HG03469 (cell line): ENCODE results near the gene THSD8.
"Not testable (repeated sequence)": the region's sequence is repeated elsewhere in the genome, so short reads cannot be mapped to it uniquely, and the experiment has no call there.

Experiments used
- ATAC-seq: cut with Tn5 transposase; IDR thresholded peaks from one replicate; pipeline ENCODE4 v1.9.1; 2021; ENCODE audit warnings: mild to moderate bottlenecking, moderate library complexity, moderate number of reproducible peaks; ENCODE audit not compliant: unreplicated experiment

THSD8 gene

DNA sequence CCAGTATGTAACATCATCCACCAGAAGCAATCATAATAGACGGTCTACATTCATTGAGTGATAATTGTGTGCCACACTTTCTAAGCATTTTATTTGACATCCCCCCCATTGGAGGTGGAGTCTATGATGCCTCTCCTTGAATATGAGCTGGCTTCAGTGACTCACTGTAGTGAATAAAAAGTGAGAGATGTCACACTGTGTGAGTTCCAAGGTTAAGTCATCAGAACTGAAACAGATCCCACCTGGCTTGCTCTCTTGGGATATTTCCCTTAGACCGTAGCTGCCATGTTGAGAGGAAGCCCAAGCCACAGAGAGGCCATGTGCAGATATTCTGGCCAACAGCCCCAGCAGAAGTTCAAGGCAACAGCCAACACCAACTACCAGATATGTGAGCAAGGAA lies 19.9 kb downstream of the THSD8 start:
- ATAC-seq = no peak

- ATAC-seq = no peak
Measured at GRCh38 chr19:12825254-12826131, 23.6 kb downstream of the THSD8 start.

DNA sequence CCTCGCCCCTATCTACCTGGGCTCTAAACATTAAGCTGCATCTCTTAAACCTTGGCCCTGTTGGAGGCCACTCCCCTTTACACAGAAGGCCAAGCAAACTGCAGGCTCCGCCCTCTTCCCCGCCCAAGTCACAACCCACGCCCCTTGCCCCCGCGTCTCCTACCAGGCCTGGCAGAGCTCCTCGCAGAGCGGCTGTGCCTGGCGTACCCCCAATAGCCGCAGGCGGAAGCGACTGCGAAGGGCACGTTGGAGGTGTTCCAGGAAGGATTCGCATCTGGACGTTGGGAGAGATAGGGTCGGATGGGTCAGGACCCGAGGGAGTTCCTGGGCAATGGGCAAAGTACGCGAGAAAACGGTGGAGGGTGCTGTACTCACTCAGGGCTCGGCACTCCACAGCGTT lies 26.6 kb downstream of the THSD8 start:
- no peak for ATAC-seq

- no peak for ATAC-seq
Measured at GRCh38 chr19:12833418-12833737, 31.5 kb downstream of the THSD8 start.

DNA sequence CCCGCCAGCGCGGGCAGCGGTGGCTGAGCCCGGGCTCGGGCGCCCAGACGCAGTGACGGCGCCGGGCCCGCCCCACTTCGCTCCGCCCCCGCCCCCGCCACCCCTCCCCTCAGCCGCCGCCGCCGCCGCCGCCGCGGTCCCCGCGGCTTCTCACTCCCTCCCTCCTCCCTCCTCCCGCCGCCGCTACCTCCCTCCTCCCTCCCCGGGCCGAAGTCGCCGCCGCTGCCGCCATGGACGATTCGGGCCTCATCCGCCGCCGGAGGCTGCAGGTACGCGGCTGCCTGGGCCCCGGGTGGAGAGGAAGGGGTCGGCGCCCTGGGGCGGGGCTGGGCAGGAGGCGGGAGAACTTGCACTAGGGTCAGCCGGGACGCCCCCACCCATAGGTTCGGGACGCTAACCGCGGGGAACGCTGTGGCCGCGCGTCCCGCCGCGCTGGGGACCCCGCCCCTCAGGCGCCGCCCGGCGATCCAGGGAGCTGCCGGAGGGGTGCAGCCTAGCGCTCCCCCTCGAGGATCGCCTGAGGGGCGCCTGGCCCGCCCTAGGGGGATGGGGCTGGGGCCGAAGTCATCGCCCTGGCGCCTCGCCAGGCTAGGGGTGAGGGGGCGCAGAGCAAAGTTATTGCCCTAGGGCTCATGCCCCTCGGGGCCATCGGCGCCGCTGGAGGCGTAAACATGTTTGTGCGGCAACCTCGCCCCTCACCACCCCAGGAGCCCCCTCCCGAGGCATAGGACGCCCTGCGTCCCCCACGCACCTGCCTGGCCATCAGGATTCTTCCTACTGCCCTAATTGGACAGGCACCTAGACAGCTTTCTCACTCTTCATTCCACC lies 32.1 kb downstream of the THSD8 start:
- no peak for ATAC-seq

DNA sequence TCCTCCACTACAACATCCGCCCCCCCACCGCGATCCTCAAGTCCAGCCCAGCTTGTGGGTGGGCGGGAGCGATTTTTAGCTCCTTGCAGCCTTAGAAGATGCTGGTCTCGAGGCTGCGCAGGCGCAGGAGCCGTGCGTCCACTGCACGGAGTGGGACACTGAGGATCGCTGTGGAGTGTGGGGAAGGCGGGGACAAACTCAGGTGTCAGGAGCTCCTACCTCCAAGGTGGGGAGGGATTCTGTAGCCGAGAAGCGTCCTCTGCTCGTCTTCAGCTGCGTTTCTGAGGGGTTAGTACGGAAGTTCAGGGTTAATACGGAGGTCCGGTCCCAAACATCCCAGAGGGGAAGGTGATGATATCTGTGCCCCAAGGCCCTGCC lies 32.7 kb downstream of the THSD8 start, which contains the start of gene RTBDN:
TSS of gene RTBDN (minus strand) at position 14 of the 378 bp plus-strand sequence. CDS start 4,600 bp downstream, outside the sequence.
- no peak for ATAC-seq

GRCh38 chr19:12834976-12835757 lies 33.3 kb downstream of the THSD8 start:
- no peak for ATAC-seq

DNA sequence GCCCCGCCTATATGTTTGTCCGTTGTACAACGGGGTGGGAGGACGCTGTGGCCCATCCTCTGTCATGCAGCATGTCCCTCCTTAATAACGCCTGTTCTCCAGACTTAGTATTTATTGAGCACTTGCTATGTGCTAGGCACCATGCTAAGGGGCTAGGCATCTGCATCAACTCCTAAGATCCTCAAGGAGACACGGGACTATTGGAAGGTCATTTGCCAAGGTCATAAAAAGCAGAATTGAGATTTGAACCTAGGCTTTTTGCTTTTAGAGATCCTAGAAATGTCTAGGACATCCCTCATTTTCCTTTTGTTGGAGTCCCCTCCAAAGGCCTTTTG lies 34.6 kb downstream of the THSD8 start:
- ATAC-seq = no peak

DNA sequence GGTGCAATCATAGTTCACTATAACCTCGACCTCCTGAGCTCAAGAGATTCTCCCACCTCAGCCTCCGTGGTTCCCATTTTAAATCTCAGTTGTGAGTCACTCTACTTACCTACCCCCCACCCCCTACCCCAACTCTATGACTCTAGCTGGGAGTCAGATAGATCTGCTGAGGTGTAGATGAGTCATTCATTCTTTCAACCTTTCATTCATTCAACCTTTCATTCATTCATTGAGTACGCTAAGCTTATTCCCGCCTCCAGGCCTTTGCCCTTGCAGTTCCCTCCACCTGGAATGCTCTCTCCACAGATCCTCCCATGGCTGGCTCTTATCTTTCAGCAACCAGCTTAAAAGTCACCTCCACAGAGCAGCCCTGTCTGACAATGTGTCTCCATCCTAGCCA lies 35.4 kb downstream of the THSD8 start:
- no peak for ATAC-seq

- ATAC-seq = no peak
Measured at GRCh38 chr19:12838182-12838885, 36.5 kb downstream of the THSD8 start, which contains the start of gene MAST1. Gene MAST1, plus strand, starts transcription at chr19:12838515. Its CDS starts 58 bp downstream, at chr19:12838573.

DNA sequence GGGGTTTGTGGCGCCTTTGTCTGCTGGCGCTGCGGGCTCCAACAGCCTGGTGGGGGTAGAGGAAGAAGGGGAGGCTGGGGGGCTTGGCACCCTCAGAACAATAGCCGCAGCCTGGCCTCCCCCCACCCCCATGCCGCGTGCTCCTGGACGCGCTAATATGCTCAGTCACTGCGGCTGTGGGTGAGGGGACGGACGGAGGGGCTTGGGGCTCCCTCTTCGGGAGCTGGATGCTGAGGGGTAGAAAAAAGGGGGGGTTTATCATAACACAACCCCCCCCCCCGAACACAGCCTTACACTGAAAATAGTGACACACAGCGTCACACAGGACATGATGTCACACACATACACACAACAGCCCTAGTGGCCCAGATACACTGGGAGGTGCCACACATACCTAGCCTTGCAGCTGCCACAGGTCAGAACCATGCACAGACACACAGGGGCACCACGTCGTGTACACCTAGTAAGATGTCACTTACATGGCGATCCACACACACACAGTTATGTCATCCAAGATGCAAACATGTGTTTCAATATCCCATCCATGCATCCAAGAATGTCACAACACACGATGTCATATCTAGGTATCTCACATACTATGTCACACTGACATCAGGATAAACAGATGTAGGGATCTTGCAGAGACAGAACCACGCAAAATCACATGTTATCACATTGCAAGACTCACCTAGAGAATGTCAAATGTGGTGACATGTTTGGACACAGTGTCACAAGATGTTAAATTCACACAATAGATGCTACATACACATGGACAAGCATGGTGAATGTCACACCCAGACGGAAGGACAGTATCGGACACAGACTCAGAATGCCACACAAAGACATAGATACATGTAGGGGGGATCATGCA lies 37.3 kb downstream of the THSD8 start:
- no peak for ATAC-seq

DNA sequence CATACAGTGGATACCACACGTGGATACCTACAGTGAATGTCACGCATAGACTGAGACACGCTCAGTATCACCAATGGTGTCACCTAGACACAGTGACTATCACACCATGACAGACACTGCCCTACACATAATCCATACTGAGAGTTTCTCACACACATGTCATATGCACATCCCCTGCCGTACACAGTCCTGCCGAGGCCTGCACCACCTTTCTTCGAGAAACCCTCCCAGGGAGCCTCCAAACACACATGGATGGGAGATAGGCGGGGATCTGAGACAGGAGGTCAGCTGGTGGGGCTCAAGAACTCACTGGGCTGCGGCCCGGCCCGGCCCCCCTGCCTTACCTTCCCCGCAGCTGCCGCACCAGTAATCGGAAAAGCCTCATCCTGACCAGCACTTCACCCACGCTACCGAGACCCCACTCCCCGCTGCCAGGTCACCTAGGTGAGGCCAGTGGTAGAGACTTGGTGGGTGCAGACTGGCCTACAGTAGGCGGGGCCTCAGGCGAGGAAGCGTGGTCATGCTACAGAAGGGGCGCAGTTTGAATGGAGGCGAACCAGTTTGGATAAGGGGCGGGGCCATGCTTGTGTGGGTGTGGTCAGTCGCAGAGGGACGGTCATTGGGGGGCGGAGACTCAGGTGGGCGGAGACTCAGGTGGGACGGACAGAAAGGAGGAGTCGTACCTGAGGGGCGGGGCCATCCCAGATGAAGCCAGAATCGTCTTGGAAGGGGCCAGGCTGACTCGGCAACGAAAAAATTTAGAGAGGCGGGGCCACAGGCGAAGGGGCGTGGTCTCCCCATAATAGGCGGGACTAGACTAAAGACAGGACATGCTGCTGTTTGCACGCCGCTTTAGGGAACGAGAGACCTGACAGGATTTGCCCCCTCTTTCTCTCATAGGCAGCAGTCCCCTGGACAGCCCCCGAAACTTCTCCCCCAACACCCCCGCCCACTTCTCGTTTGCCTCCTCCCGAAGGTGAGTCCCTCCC lies 38.5 kb downstream of the THSD8 start:
- no peak for ATAC-seq

GRCh38 chr19:12841094-12841493 lies 39.2 kb downstream of the THSD8 start:
- ATAC-seq = no peak

DNA sequence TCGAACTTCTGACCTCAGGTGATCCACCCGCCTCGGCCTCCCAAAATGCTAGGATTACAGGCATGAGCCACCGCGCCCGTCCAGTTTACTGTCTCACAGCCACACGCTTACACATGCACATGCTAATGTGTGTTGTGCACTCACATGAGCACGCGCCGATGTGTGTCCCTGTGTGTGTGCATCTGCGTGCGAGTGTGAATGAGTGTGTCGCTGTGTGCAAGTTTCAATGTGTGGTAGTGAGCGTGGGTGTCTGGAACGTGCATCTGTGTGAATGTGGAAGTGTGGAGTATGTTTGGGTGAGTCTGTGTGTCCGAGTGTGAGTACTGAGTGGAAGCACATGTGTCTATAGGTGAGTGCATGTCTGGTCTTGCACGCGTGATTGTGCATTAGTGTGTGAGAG lies 40.6 kb downstream of the THSD8 start:
- no peak for ATAC-seq

GRCh38 chr19:12843328-12843727 lies 41.5 kb downstream of the THSD8 start:
- ATAC-seq = no peak

DNA sequence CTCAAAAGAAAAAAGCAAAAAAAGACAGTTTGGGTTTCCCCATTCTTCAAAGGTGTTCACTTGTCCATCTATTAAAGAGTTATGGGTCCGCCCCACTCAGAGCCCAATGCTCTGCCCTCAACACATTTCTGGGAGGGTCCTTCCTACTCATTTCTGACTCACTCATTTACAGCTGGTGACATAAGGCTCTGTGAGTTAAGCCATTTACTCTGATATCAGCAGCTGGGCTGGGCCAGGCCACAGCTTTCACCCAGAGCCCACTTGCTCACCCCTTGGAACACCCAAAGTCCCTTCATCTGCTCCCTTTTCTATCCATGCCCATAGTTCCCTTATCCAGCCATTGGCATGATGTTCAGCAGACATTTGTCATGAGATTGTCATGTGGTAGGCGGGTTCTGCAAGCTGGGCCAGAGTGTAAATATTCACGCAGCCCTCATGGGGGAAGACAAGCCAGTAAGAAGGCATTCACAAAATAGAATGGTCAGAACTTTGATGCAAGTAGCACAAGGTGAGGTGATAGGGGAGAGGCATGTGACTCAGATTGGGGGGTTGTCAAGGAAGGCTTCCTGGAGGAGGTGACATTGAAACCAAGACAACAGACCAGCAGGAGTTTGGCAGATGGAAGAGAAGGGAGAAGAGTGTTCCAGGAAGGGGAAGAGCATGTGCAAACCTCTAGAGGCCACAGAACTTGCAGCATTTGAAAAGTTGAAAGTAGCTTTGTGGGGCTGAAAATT lies 42.3 kb downstream of the THSD8 start:
- no peak for ATAC-seq

- ATAC-seq = not testable (repeated sequence)
Measured at GRCh38 chr19:12846613-12847012, 44.7 kb downstream of the THSD8 start.
